Right ventricle myocardium superior (tissue), 1 donor: Measurements from ENCODE around the gene ZC3H18. TPM values are rescaled to one million over a fixed set of nuclear protein-coding genes. Genes with fewer than 3 reads are reported as not detected.
A peak's percentile ranks its signal among the peaks of the same experiment; 100 is the strongest.

ENCODE experiments used
- ATAC-seq: fragments of 200-7000 bp; cut with Tn5 transposase; one replicate; pipeline ENCODE4 v1.9.1; 2020; ENCODE audit warnings: mild to moderate bottlenecking; ENCODE audit not compliant: poor library complexity
- DNase-seq: peaks from one replicate; pipeline ENCODE4 v3.0.0-alpha.2; 2020
- intact Hi-C: fragments of 100-400 bp; cut with DNase I; formaldehyde crosslinking; loops from one replicate; pipeline ENCODE4 v1.11.2; 2022
- total RNA-seq: library from RNA; stranded (reverse); fragmentation: NEBNext Ultra II Directional; extraction: Animal tissue kit (Norgen Biotek cat#: 25700); gene quantifications from one replicate; pipeline ENCODE4 v1.2.1, GENCODE V29; 2021
- donor health status: DM: no; HTN: yes; CAD: no; lungs with severe emphysema.

Gene ZC3H18
- total RNA-seq, 1 donor from 2014 or later = 23.5 TPM

GRCh38 chr16:88628512-88628974 is 58.3 kb downstream of the ZC3H18 start:
- intact Hi-C loops = no loop called here
- ATAC-seq = peak; percentile 91
- peak; percentile 76 for DNase-seq

- DNase-seq (no peak), ATAC-seq (no peak)
- intact Hi-C loops = no loop called here
Measured at GRCh38 chr16:88629835-88630234, 59.6 kb downstream of the ZC3H18 start.

GRCh38 chr16:88630433-88630832 is 60.2 kb downstream of the ZC3H18 start:
- ATAC-seq (no peak), DNase-seq (no peak)
- intact Hi-C loops = no loop called here

- ATAC-seq (no peak), DNase-seq (no peak)
- intact Hi-C loops = no loop called here
Measured at GRCh38 chr16:88630941-88631340, 60.7 kb downstream of the ZC3H18 start.

GRCh38 chr16:88631384-88631783 is 61.2 kb downstream of the ZC3H18 start:
- ATAC-seq (no peak), DNase-seq (no peak)
- intact Hi-C loops = no loop called here

- intact Hi-C loops = no loop called here
- ATAC-seq = no peak
Measured at GRCh38 chr16:88631920-88632586, 61.9 kb downstream of the ZC3H18 start.

GRCh38 chr16:88632587-88632930 is 62.4 kb downstream of the ZC3H18 start:
- intact Hi-C loops = no loop called here
- ATAC-seq (no peak), DNase-seq (no peak)

More at GRCh38 chr16:88631920-88632586, 61.9 kb downstream of the ZC3H18 start:
- DNase-seq = no peak

- peak; percentile 19 for ATAC-seq
- DNase-seq = no peak
- intact Hi-C loops = no loop called here
Measured at GRCh38 chr16:88633684-88634140, 63.5 kb downstream of the ZC3H18 start.

- DNase-seq = peak; percentile 66
- intact Hi-C loops = no loop called here
- peak; percentile 42 for ATAC-seq
Measured at GRCh38 chr16:88634141-88634993, 64.2 kb downstream of the ZC3H18 start.

- no peak for ATAC-seq
- intact Hi-C loops = no loop called here
- DNase-seq = no peak
Measured at GRCh38 chr16:88634994-88635670, 64.9 kb downstream of the ZC3H18 start.

GRCh38 chr16:88635671-88636319 is 65.6 kb downstream of the ZC3H18 start:
- DNase-seq (no peak), ATAC-seq (no peak)
- intact Hi-C loops = no loop called here

- ATAC-seq (no peak), DNase-seq (no peak)
- intact Hi-C loops = no loop called here
Measured at GRCh38 chr16:88636488-88637265, 66.5 kb downstream of the ZC3H18 start.

- ATAC-seq (no peak), DNase-seq (no peak)
- intact Hi-C loops = no loop called here
Measured at GRCh38 chr16:88638323-88639230, 68.4 kb downstream of the ZC3H18 start, which contains the start of gene IL17C. Gene IL17C, plus strand, starts transcription at chr16:88638572. Its CDS starts 70 bp downstream, at chr16:88638642.

- ATAC-seq = no peak
- DNase-seq = no peak
- intact Hi-C loops = no loop called here
Measured at GRCh38 chr16:88639231-88640038, 69.2 kb downstream of the ZC3H18 start.

- intact Hi-C loops = no loop called here
- no peak for DNase-seq
- no peak for ATAC-seq
Measured at GRCh38 chr16:88640039-88640495, 69.9 kb downstream of the ZC3H18 start.

- ATAC-seq (no peak), DNase-seq (no peak)
- intact Hi-C loops = no loop called here
Measured at GRCh38 chr16:88640498-88641247, 70.5 kb downstream of the ZC3H18 start.
